ENCODE measurements around the gene NEUROG1.

The NEUROG1 gene, protein sequence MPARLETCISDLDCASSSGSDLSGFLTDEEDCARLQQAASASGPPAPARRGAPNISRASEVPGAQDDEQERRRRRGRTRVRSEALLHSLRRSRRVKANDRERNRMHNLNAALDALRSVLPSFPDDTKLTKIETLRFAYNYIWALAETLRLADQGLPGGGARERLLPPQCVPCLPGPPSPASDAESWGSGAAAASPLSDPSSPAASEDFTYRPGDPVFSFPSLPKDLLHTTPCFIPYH

DNA sequence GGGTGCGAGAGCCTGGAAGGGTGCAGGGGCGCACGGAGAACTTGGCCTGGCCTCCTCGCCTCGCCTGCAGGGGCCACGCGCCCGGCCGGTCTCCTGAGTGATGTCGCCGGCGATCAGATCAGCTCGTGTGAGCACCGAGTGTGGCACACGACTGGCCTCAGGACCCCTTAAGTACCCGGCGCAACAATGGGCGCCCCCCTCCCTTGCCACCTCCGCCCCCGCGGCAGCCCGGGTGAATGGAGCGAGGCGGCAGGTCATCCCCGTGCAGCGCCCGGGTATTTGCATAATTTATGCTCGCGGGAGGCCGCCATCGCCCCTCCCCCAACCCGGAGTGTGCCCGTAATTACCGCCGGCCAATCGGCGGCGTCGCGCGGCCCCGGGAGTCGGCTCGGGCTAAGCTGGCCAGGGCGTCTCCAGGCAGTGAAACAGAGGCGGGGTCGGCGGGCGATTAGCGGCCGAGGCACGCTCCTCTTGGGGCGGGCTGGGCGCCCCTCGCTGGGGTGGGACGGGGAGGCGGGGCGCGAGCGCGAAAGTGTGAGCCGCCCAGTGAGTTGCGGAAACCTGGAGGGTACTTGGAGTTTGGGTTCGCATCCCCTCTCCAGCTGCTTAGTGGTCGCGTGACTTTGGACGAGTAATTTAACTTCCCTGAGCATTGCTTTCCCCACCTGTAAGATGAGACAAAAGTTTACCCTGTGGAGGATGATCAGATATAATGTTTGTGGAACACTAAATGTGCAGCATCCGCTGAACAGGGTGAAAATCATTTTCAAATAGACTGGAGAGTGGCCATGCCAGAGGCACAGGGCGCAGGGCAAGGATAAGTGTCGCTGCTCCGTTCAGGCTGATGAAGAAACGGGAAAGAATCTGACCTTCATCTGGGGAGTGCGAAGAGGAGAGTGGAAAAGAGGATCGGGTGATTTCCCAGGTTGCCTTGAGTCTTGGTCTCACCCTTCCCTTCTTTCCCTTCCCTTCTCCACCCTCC, at the start of gene NEUROG1:
Gene NEUROG1, minus strand, starts transcription at position 145 of the 982 bp plus-strand sequence. CDS start 274 bp downstream, outside the sequence.
- Histone ChIP-seq H2AFZ (ENCODE audit: low read depth, low read length) (peak within 1 kb of the TSS; percentile 24), H3K27me3 (ENCODE audit: insufficient read depth, low read length) (peaks cover 52% of the 10 kb centered on the region), H3K4me3 (ENCODE audit: low read length) (peak within 1 kb of the TSS; percentile 42), H3K9me3 (ENCODE audit: low read length) (no peaks in the 10 kb centered on the region), H3K36me3 (ENCODE audit: insufficient read depth, low read length) (no peaks in the 10 kb centered on the region), H3K4me1 (ENCODE audit: insufficient read depth, low read length) (peaks cover 28% of the 10 kb centered on the region)

DNA sequence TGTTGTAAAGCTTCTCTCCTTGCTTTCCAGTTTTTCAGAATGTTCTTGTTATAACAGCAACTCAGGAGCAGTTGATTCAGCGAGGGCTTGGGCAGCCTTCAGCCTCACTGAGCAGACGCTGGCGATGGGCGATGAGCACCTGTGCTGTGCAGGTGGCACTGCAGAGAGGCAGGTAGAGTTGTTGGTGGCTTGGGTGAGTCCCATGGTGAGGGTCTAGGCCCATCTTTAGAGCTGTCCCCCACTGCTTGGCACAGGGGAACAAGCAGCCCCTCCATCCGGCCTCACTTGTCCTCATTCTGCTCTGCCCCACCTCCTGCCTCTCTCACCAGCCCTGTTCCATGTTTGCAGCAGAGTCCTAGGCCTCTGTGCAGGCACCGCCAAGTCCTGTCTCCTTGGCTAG, 49.2 kb upstream of the NEUROG1 start:
- no peaks in the 10 kb centered on the region for H3K36me3 ChIP-seq (ENCODE audit: insufficient read depth, low read length)
- no peak overlapping the region for H2AFZ ChIP-seq (ENCODE audit: low read depth, low read length)
- H3K4me1 ChIP-seq (ENCODE audit: insufficient read depth, low read length) = no peaks in the 10 kb centered on the region
- H3K4me3 ChIP-seq (ENCODE audit: low read length) = no peak overlapping the region
- H3K9me3 ChIP-seq (ENCODE audit: low read length) = no peaks in the 10 kb centered on the region
- peaks cover 26% of the 10 kb centered on the region for H3K27me3 ChIP-seq (ENCODE audit: insufficient read depth, low read length)

DNA sequence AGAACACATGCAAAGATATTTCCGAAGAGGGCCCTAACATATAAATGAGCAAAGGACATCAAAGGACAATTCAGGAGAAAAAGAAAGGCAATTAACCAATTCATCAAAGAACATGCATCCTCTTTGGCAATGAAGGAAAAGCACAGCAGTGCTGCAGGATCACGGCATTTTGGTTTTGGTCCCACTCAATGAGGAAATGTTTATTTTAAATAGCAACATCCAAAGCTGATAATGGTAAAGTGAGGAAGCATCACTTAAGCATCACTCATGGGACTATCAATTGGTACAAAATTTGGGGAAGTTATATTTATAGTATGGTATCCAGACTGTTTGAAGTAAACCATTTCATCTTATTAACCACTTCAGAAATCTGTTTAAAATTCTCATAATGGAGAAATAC, 48.5 kb upstream of the NEUROG1 start:
- Histone ChIP-seq H3K9me3 (ENCODE audit: low read length) (no peaks in the 10 kb centered on the region), H3K27me3 (ENCODE audit: insufficient read depth, low read length) (peaks cover 33% of the 10 kb centered on the region), H2AFZ (ENCODE audit: low read depth, low read length) (no peak overlapping the region), H3K36me3 (ENCODE audit: insufficient read depth, low read length) (no peaks in the 10 kb centered on the region), H3K4me3 (ENCODE audit: low read length) (no peak overlapping the region), H3K4me1 (ENCODE audit: insufficient read depth, low read length) (no peaks in the 10 kb centered on the region)

DNA sequence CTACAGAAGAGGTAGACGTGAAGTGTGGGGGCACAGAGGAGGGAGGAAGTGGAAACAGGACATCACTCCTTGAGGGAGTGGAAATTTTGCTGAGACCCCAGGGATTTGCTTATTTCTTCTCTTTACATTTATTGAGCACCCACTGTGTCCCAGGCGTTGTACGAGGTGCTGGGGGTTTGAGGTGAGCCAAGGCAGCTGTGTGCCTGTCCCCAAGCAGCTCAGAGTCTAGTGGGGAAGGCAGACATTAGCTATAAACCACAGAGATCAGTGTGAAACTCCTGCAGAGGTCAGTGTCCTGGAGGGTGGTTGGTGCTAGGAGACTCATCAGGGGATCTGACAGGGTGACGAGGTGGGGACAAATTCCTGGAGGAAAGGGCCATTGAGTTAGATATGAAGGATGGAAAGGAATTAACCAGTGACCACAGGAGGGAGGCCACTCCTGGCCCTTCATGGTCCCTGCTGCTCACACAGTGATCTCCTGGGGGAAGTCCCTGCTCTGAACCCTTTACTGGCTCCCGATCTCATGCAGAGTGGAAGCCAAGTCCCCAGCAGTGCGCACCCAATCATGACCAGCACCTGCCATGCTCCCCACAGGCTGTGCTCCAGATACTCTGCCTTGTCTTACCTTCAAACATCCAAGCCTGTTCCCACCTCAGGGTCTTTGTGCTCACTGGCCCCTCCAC, 46.5 kb upstream of the NEUROG1 start:
- Histone ChIP-seq H3K36me3 (ENCODE audit: insufficient read depth, low read length) (no peaks in the 10 kb centered on the region), H2AFZ (ENCODE audit: low read depth, low read length) (no peak overlapping the region), H3K9me3 (ENCODE audit: low read length) (peaks cover 7% of the 10 kb centered on the region), H3K4me1 (ENCODE audit: insufficient read depth, low read length) (no peaks in the 10 kb centered on the region), H3K27me3 (ENCODE audit: insufficient read depth, low read length) (peaks cover 46% of the 10 kb centered on the region), H3K4me3 (ENCODE audit: low read length) (no peak overlapping the region)

DNA sequence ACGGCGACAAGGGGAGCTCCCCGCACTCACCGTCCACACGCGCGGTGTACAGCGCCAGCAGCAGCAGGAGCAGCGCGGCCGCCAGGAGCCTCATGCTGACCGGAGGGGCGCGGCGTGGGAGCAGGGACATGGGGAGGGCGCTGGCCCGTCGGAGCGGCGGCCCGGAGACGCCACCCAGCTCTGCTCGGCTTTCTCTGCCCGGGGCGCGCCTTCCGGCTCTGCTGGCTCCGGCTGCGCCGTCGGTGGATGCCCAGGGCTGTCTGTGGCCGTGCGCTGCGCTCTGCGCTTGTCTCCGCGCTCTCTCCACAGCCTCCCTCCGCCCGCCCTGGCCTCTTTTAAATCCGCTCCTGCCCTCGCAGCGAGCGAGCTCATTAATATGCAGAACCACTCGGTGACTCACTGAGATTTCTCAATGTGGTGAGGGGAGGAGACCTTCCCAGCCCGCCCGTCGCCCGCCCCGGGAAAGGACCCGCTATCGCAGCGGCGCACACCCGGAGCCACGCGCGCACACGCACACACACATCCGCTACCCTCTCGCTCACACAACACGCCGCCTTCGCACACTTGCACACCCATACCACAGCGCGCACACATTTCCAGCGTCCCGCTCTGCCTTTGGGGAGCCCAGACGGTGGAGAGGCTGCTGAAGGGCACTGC, 43.0 kb upstream of the NEUROG1 start, which contains the start of gene CXCL14:
Gene CXCL14, minus strand, starts transcription at position 307 of the 657 bp plus-strand sequence. Its CDS starts 213 bp downstream, at position 94.
- Histone ChIP-seq H3K27me3 (ENCODE audit: insufficient read depth, low read length) (peaks cover 63% of the 10 kb centered on the region), H2AFZ (ENCODE audit: low read depth, low read length) (no peak within 1 kb of the TSS), H3K4me3 (ENCODE audit: low read length) (no peak within 1 kb of the TSS), H3K36me3 (ENCODE audit: insufficient read depth, low read length) (no peaks in the 10 kb centered on the region), H3K9me3 (ENCODE audit: low read length) (peaks cover 7% of the 10 kb centered on the region), H3K4me1 (ENCODE audit: insufficient read depth, low read length) (no peaks in the 10 kb centered on the region)

DNA sequence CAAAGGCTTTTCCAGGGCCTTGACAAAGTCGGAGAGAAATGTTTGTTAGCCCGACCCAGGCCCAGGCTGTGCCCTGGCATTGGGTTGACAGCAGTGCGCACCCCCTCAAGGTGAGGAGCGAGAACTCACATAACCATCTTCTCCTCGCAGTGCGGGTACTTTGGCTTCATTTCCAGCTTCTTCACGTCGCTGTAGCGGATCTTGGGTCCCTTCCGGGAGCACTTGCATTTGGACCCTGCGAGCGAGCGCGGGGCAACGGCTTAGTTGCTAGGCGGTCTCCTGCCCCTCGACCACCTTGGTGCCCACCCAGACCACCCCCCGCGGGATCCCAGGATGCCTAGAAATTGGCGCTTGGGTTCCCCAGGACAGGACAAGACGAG, 42.5 kb upstream of the NEUROG1 start:
- no peak overlapping the region for H2AFZ ChIP-seq (ENCODE audit: low read depth, low read length)
- peaks cover 7% of the 10 kb centered on the region for H3K9me3 ChIP-seq (ENCODE audit: low read length)
- no peaks in the 10 kb centered on the region for H3K36me3 ChIP-seq (ENCODE audit: insufficient read depth, low read length)
- H3K4me1 ChIP-seq (ENCODE audit: insufficient read depth, low read length) = no peaks in the 10 kb centered on the region
- H3K4me3 ChIP-seq (ENCODE audit: low read length) = no peak overlapping the region
- H3K27me3 ChIP-seq (ENCODE audit: insufficient read depth, low read length) = peaks cover 63% of the 10 kb centered on the region

DNA sequence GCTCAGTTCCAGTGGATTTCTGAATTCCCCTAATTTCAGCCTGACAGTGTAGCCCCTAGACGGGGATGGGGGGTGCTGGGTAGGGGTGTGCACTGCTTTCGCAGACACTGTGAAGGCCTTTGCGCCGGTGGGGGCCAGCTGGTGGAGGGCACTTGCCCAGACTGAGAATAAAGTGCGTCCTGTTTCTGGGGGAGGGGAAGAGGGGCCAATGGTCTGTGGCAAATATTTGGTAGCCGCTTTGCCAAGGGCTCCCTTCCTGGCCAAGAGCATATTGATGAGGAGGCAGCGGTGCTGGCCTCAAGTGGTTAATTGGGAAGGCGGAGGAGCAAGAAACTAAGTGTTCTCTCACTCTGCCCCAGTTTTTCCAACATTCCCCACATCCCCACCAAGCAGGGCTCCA, 41.7 kb upstream of the NEUROG1 start:
- Histone ChIP-seq H3K9me3 (ENCODE audit: low read length) (peaks cover 7% of the 10 kb centered on the region), H2AFZ (ENCODE audit: low read depth, low read length) (no peak overlapping the region), H3K4me3 (ENCODE audit: low read length) (no peak overlapping the region), H3K27me3 (ENCODE audit: insufficient read depth, low read length) (peaks cover 62% of the 10 kb centered on the region), H3K4me1 (ENCODE audit: insufficient read depth, low read length) (no peaks in the 10 kb centered on the region), H3K36me3 (ENCODE audit: insufficient read depth, low read length) (no peaks in the 10 kb centered on the region)

DNA sequence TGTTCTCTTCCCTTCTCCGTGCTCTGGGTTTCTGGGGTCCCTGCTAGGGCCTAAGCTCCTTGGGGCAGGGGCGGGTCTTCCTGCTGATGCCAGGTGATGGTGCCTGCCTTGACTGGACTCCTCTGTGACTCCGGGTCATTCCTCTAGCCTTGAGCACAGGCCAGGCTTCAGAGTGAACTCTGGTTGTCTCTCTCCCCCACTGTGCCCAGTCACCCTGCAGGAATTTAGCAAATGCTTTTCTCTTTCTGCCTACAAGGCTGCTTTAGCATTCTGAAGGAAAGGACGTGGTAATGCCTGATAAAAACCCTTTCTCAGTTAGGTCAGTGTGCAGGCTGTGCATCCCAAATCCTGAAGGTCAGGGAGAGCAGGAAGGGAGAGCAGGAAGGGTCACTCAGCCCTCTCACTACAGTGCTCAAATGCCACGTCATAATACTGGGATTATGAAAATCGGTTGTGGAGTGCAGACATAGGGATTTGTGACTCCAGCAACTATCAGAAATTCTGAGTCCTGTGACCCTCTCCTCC, 40.4 kb upstream of the NEUROG1 start:
- H3K27me3 ChIP-seq (ENCODE audit: insufficient read depth, low read length) = peaks cover 59% of the 10 kb centered on the region
- no peak overlapping the region for H3K4me3 ChIP-seq (ENCODE audit: low read length)
- no peaks in the 10 kb centered on the region for H3K36me3 ChIP-seq (ENCODE audit: insufficient read depth, low read length)
- H3K4me1 ChIP-seq (ENCODE audit: insufficient read depth, low read length) = no peaks in the 10 kb centered on the region
- H2AFZ ChIP-seq (ENCODE audit: low read depth, low read length) = no peak overlapping the region
- peaks cover 7% of the 10 kb centered on the region for H3K9me3 ChIP-seq (ENCODE audit: low read length)

DNA sequence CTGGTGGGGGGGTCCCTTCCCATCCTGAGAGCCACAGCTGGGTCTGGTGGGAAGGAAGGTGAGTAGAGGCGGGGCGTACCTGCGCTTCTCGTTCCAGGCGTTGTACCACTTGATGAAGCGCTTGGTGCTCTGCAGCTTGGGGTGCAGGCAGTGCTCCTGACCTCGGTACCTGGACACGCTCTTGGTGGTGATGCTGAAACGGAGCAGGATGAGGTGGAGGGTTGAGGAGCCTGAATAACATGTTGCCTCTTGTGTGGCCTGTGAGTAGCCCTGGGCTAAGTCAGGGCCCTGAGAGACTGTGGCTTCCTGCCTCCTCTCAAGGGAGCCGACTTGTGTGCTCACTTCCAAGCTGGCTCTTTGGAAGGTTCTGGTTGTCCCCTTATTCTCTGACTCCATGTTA, 38.7 kb upstream of the NEUROG1 start:
- Histone ChIP-seq H3K36me3 (ENCODE audit: insufficient read depth, low read length) (no peaks in the 10 kb centered on the region), H2AFZ (ENCODE audit: low read depth, low read length) (no peak overlapping the region), H3K9me3 (ENCODE audit: low read length) (peaks cover 7% of the 10 kb centered on the region), H3K27me3 (ENCODE audit: insufficient read depth, low read length) (peaks cover 47% of the 10 kb centered on the region), H3K4me1 (ENCODE audit: insufficient read depth, low read length) (no peaks in the 10 kb centered on the region), H3K4me3 (ENCODE audit: low read length) (no peak overlapping the region)

DNA sequence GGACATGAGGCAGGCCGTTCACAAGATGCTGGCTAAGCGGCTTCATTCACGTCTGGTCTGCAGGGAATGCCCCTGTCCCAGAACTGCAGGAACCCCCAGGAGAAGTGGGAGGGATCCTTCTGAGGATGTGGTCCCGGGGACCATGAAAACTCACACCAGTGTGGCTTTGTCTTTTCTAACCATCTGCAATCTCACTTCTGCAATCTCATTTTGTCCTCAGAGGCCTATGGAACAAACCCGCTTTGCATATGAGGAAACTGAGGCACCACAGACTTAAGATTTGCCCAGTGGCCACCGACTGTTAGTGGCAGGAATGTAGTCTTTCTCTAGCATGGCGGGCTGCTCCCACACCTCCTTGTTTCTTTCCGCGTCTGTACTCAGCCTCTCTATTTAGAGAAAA, 36.1 kb upstream of the NEUROG1 start:
- Histone ChIP-seq H3K4me3 (ENCODE audit: low read length) (no peak overlapping the region), H3K27me3 (ENCODE audit: insufficient read depth, low read length) (peaks cover 21% of the 10 kb centered on the region), H2AFZ (ENCODE audit: low read depth, low read length) (no peak overlapping the region), H3K36me3 (ENCODE audit: insufficient read depth, low read length) (no peaks in the 10 kb centered on the region), H3K9me3 (ENCODE audit: low read length) (no peaks in the 10 kb centered on the region), H3K4me1 (ENCODE audit: insufficient read depth, low read length) (no peaks in the 10 kb centered on the region)

DNA sequence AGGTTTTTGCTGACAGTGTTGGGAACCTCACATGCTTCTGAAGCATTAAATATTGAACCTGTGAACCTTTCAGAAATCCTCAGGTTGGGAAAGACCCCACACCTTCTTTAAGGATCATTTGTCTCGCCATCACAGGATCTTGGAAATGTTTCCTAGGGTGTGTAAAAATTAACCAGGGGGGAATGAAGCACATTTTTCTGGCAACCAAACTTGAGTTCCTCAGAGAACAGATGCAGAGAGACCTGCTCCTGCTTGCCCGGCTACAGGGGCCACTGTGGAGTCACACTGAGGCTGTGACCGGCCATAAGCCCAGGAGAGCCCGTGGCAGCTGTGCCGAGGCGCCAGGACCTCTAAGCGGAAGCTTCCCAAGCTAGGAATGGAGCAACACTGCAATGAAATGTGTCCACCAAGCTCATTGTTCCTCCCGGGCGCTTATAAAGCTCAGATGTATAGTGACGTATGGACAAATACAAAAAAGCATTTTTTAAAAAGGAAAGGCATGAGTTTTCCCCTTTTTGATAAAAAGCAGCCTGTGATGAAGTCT, 35.4 kb upstream of the NEUROG1 start:
- Histone ChIP-seq H2AFZ (ENCODE audit: low read depth, low read length) (no peak overlapping the region), H3K4me3 (ENCODE audit: low read length) (no peak overlapping the region), H3K4me1 (ENCODE audit: insufficient read depth, low read length) (no peaks in the 10 kb centered on the region), H3K36me3 (ENCODE audit: insufficient read depth, low read length) (no peaks in the 10 kb centered on the region), H3K27me3 (ENCODE audit: insufficient read depth, low read length) (peaks cover 16% of the 10 kb centered on the region), H3K9me3 (ENCODE audit: low read length) (no peaks in the 10 kb centered on the region)

DNA sequence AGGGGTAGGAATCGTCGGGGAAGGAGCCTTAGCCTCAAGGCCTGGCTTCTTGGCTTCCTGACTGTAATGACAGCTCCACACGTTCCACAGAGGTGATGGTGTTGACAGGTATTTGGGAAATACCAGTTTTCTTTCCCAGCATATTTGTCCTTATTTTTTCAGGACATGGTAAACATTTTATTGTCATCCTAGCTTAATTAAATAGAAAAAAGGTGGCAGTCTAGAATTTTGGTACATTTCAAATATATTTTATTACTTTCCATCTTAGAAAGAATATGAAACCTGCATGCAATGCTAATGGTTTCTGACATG, 34.6 kb upstream of the NEUROG1 start:
- no peaks in the 10 kb centered on the region for H3K4me1 ChIP-seq (ENCODE audit: insufficient read depth, low read length)
- peaks cover 11% of the 10 kb centered on the region for H3K27me3 ChIP-seq (ENCODE audit: insufficient read depth, low read length)
- H3K9me3 ChIP-seq (ENCODE audit: low read length) = no peaks in the 10 kb centered on the region
- H3K4me3 ChIP-seq (ENCODE audit: low read length) = no peak overlapping the region
- no peaks in the 10 kb centered on the region for H3K36me3 ChIP-seq (ENCODE audit: insufficient read depth, low read length)
- H2AFZ ChIP-seq (ENCODE audit: low read depth, low read length) = no peak overlapping the region
